Left lung (tissue), 10 donors: ENCODE results near the gene SDK1. TPM values are rescaled to one million over a fixed set of nuclear protein-coding genes. Genes with fewer than 3 reads are reported as not detected.
"Not testable (repeated sequence)": the region's sequence is repeated elsewhere in the genome, so short reads cannot be mapped to it uniquely, and the experiment has no call there.

Experiments used
- ATAC-seq: fragments of 200-7000 bp; cut with Tn5 transposase; one replicate; pipeline ENCODE4 v1.9.1; 2020; ENCODE audit warnings: moderate library complexity
- DNase-seq, 4 donors: peaks; one replicate each; pipeline ENCODE4 v3.0.0-alpha.2; 2013 to 2020
- H3K27ac ChIP-seq, 2 donors: fragments of 200-600 bp; sonication (generic) in 1 of 2; one replicate each; pipeline versions ENCODE4 v1.5.0 to v1.8.0; 2020 to 2021
- H3K27me3 ChIP-seq, 2 donors: fragments of 200-600 bp; sonication (generic) in 1 of 2; one replicate each; pipeline versions ENCODE4 v1.5.0 to v1.8.0; 2020 to 2021
- H3K36me3 ChIP-seq, 2 donors: fragments of 200-600 bp; sonication (generic) in 1 of 2; one replicate each; pipeline versions ENCODE4 v1.5.0 to v1.8.0; 2020 to 2021
- H3K4me1 ChIP-seq, 2 donors: fragments of 200-600 bp; one replicate each; pipeline ENCODE4 v1.8.0; 2021
- H3K4me3 ChIP-seq, 2 donors: fragments of 200-600 bp; sonication (generic) in 1 of 2; one replicate each; pipeline versions ENCODE4 v1.5.0 to v1.8.0; 2020 to 2021; ENCODE audit warnings: mild to moderate bottlenecking in 1 of 2
- H3K9me3 ChIP-seq, 2 donors: fragments of 200-600 bp; sonication (generic) in 1 of 2; one replicate each; pipeline versions ENCODE4 v1.5.0 to v1.8.0; 2020 to 2021
- CTCF ChIP-seq, 2 donors: fragments of 200-600 bp; sonication (generic) in 1 of 2; IDR thresholded peaks; one replicate each; pipeline versions ENCODE4 v1.5.0 to v1.8.0; 2021; ENCODE audit warnings: antibody characterized with exemption in 2 of 2
- intact Hi-C, 2 donors: fragments of 100-400 bp; cut with DNase I; formaldehyde crosslinking; loops; one replicate each; pipeline versions ENCODE4 v1.11.2 to v1.14.2; 2022
- polyA plus RNA-seq, 6 donors: library from polyadenylated mRNA; unstranded; fragments of 120-200 nt; gene quantifications; one replicate each; pipeline ENCODE4 v1.2.1, GENCODE V29; 2013; ENCODE audit not compliant: insufficient read length in 6 of 6
- total RNA-seq, 2 donors: library from RNA; stranded (reverse); fragmentation: NEBNext Ultra II Directional; extraction: Animal tissue kit (Norgen Biotek cat#: 25700); gene quantifications; one replicate each; pipeline ENCODE4 v1.2.1, GENCODE V29; 2021
- donor health status: DM: no; HTN: yes; CAD: no.
- donor health status: DM: no; HTN: no; CAD: no.

SDK1 gene
- total and polyA plus RNA-seq, 8 donors, result 5.5 to 17.6 (median 13.0) TPM

GRCh38 chr7:4257146-4258111 lies 956.4 kb downstream of the SDK1 start:
- ATAC-seq, result no peak
- Histone ChIP-seq H3K27ac (no peak overlapping the region), H3K4me1 (no peaks in the 10 kb centered on the region), H3K27me3 (no peaks in the 10 kb centered on the region), H3K36me3 (no peaks in the 10 kb centered on the region), H3K4me3 (no peak overlapping the region), H3K9me3 (peaks cover 0 to 6% of the 10 kb centered on the region in 2 donors)
- peak in 2 of 4 donors; percentile 13 to 38 for DNase-seq
- intact Hi-C loops, result no loop called here
- TF ChIP-seq CTCF (IDR thresholded peaks at IDR 0.05), result no peak

GRCh38 chr7:4260116-4260515 lies 959.1 kb downstream of the SDK1 start:
- H3K4me3 ChIP-seq, H3K4me1 ChIP-seq, H3K9me3 ChIP-seq, H3K27ac ChIP-seq, H3K36me3 ChIP-seq, DNase-seq, ATAC-seq, intact Hi-C loops, H3K27me3 ChIP-seq: not testable (repeated sequence)

DNA sequence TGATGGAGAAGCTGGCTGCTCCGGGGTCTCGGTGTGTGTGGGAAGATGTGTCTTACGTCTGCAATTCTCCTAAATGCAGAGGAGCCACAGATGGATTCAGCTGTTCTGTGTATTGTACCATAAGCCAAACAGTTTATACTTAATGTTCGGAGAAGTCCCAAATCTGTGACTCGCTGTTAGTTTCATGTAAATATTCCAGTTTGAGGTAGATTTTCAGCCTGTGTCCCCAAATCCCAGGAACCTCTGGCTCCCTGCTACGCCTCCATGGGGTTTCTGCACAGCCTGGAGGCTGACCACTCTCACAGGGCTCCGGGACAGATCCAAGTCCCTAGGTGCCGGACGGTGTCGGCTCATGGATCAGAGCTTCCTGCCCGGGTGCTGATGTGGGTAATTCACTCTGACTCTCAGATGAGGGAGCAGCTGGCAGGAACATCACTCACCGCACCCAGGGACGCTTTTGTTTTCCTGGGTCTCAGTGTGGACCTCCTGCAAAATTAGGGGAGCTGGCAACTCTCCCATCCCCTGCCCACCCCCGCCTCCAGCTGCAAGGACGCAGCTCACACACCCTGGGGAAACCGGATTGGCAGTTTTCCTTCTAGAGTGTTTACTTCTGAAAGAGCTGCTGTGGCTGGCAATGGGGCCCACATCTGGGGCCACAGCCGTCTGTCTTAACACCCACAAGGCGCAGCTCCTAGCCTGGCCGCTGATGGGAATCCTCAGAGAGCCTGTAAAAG lies 960.0 kb downstream of the SDK1 start:
- DNase-seq, result peak in 2 of 4 donors; percentile 68 to 81
- no peaks in the 10 kb centered on the region for H3K4me1 ChIP-seq
- no peak for ATAC-seq
- TF ChIP-seq CTCF (IDR thresholded peaks at IDR 0.05), result no peak
- no peak overlapping the region for H3K4me3 ChIP-seq
- H3K36me3 ChIP-seq, result no peaks in the 10 kb centered on the region
- H3K27ac ChIP-seq, result no peak overlapping the region
- H3K27me3 ChIP-seq, result peaks cover 0 to 15% of the 10 kb centered on the region in 2 donors
- peaks cover 0 to 4% of the 10 kb centered on the region in 2 donors for H3K9me3 ChIP-seq
- intact Hi-C loops, result no loop called here

- Histone ChIP-seq H3K36me3 (no peaks in the 10 kb centered on the region), H3K4me1 (no peaks in the 10 kb centered on the region), H3K9me3 (peaks cover 0 to 4% of the 10 kb centered on the region in 2 donors), H3K4me3 (no peak overlapping the region), H3K27ac (no peak overlapping the region), H3K27me3 (peaks cover 0 to 21% of the 10 kb centered on the region in 2 donors)
- DNase-seq, result no peak
- no peak for ATAC-seq
- intact Hi-C loops, result no loop called here
- no peak for TF ChIP-seq CTCF (IDR thresholded peaks at IDR 0.05)
Observed at GRCh38 chr7:4261601-4261960, 960.5 kb downstream of the SDK1 start.

DNA sequence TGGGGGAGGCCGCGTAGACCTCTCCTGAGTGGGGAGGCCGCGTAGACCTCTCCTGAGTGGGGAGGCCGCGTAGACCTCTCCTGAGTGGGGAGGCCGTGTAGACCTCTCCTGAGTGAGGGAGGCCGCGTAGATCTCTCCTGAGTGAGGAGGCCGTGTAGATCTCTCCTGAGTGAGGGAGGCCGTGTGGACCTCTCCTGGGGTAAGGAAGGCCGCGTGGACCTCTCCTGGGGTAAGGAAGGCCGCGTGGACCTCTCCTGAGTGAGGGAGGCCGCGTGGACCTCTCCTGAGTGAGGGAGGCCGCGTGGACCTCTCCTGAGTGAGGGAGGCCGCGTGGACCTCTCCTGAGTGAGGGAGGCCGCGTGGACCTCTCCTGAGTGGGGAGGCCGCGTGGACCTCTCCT lies 963.2 kb downstream of the SDK1 start:
- ATAC-seq, H3K9me3 ChIP-seq, H3K4me3 ChIP-seq, intact Hi-C loops, H3K4me1 ChIP-seq, H3K36me3 ChIP-seq, H3K27ac ChIP-seq, DNase-seq: not testable (repeated sequence)
- H3K27me3 ChIP-seq, result peaks cover 0 to 22% of the 10 kb centered on the region in 2 donors

DNA sequence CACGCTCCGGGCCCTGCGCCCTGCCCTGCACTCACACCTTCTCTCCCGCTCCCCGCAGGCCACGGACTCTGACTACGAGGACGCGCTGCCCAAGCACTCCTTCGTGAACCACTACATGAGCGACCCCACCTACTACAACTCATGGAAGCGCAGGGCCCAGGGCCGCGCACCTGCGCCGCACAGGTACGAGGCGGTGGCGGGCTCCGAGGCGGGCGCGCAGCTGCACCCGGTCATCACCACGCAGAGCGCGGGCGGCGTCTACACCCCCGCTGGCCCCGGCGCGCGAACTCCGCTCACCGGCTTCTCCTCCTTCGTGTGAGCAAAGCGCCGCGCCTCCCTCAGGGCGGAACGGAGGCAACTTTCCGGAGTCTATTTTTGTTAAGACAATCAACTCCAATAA lies 964.0 kb downstream of the SDK1 start:
- no peaks in the 10 kb centered on the region for H3K4me1 ChIP-seq
- H3K9me3 ChIP-seq, result no peaks in the 10 kb centered on the region
- ATAC-seq, result no peak
- intact Hi-C loops, result no loop called here
- TF ChIP-seq CTCF (IDR thresholded peaks at IDR 0.05), result no peak
- DNase-seq, result no peak
- H3K36me3 ChIP-seq, result no peaks in the 10 kb centered on the region
- H3K27ac ChIP-seq, result no peak overlapping the region
- H3K27me3 ChIP-seq, result peaks cover 0 to 22% of the 10 kb centered on the region in 2 donors
- no peak overlapping the region for H3K4me3 ChIP-seq
